Fibroblast of mammary gland (primary cell): ENCODE results near the gene ASPA.
"Not testable (repeated sequence)": the region's sequence is repeated elsewhere in the genome, so short reads cannot be mapped to it uniquely, and the experiment has no call there.

Experiments
- DNase-seq: peaks from one replicate; pipeline ENCODE4 v3.0.0-alpha.2; 2010; ENCODE audit warnings: low read depth
- H3K4me3 ChIP-seq: 2 replicates; pipeline ENCODE4 v1.5.1; 2011; ENCODE audit warnings: low read depth, mild to moderate bottlenecking, low read length, moderate library complexity; ENCODE audit not compliant: control insufficient read depth
- CTCF ChIP-seq: conservative IDR thresholded peaks from 2 replicates; pipeline ENCODE4 v1.5.1; 2011; ENCODE audit warnings: low read depth, low read length, inconsistent platforms; ENCODE audit not compliant: control insufficient read depth, insufficient read depth

ASPA gene

GRCh38 chr17:3514873-3515272 lies 39.1 kb downstream of the ASPA start:
- no peak overlapping the region for H3K4me3 ChIP-seq
- no peak for TF ChIP-seq CTCF
- no peak for DNase-seq

- not testable (repeated sequence) for DNase-seq, H3K4me3 ChIP-seq
Observed at GRCh38 chr17:3519472-3519871, 43.7 kb downstream of the ASPA start.

- DNase-seq, result no peak
- H3K4me3 ChIP-seq, result no peak overlapping the region
- no peak for TF ChIP-seq CTCF
Observed at GRCh38 chr17:3524024-3524423, 48.2 kb downstream of the ASPA start.

GRCh38 chr17:3526491-3526890 lies 50.7 kb downstream of the ASPA start:
- no peak for TF ChIP-seq CTCF
- no peak for DNase-seq
- no peak overlapping the region for H3K4me3 ChIP-seq

DNA sequence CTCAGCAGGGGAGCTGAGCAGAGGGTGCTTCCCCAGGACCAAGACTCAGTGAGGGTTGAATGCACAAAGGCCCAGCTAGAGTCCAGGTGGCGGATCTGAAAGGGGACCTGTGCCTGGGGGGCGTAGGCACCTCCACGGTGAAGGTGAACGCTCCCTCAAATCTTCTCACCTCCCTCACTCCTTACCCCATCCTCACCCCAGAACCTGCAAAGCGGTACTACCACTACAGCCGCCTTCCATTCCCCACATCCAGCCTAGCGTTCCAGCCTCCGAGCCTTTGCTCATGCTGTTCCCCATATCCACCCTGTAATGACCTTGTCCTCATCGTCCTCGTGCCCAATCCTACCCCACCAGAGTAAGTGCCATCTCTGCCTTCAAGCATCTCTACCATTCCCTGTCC lies 51.2 kb downstream of the ASPA start:
- H3K4me3 ChIP-seq, result no peak overlapping the region
- DNase-seq, result no peak
- no peak for TF ChIP-seq CTCF

GRCh38 chr17:3527468-3527867 lies 51.7 kb downstream of the ASPA start:
- no peak for TF ChIP-seq CTCF
- H3K4me3 ChIP-seq, result no peak overlapping the region
- no peak for DNase-seq

DNA sequence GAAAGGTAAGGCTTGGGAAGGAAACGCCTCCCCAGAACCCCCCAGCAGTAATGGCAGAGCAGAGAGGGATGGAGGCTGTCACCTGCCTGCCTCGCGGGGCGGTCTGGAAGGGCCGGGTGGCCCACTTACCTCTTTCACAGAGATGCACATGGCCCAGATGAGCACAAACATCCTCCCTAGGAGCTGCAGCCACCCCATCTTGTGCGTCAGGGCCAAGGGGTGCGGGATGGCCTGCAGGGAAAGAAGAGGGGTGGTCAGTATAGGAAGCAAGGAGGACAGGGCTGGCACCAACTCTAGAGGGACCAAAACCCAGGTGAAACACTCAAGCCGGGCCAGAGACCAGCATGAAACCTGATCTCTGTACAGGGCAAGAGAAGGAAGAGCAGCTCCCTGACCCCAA lies 52.1 kb downstream of the ASPA start:
- TF ChIP-seq CTCF, result no peak
- no peak for DNase-seq
- H3K4me3 ChIP-seq, result no peak overlapping the region

GRCh38 chr17:3528403-3528851 lies 52.6 kb downstream of the ASPA start:
- TF ChIP-seq CTCF, result no peak
- H3K4me3 ChIP-seq, result no peak overlapping the region
- DNase-seq, result no peak
